Stimulated activated CD8-positive, alpha-beta memory T cell treated with anti-CD3 and anti-CD28 coated beads, Interleukin-7, amount 100 ng/mL, for 24 hours (primary cell): Measurements from ENCODE around the gene TEX14.

Experiments
- DNase-seq: peaks from one replicate; pipeline ENCODE4 v3.0.0-alpha.2; 2020; ENCODE audit warnings: low read depth

The TEX14 gene

DNA sequence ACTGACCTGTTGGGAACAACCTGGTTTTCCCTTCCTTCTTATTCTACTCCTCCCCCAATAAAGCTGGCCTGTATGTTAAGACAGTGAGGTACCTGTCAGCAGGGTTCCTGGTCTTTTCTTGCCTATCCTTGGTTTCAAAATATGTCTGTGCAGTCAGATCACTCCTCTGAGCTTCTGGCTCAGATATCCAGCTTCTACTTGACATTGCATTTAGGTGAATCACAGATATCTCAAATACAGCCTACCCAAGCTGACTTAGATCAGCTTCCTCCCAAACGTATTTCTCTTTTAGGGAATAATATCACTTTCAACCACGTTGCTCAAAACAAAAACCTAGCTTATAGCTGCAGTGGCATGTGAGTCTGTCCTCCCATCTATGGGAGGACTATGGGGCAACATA, 48.7 kb downstream of the TEX14 start:
- no peak for DNase-seq

DNA sequence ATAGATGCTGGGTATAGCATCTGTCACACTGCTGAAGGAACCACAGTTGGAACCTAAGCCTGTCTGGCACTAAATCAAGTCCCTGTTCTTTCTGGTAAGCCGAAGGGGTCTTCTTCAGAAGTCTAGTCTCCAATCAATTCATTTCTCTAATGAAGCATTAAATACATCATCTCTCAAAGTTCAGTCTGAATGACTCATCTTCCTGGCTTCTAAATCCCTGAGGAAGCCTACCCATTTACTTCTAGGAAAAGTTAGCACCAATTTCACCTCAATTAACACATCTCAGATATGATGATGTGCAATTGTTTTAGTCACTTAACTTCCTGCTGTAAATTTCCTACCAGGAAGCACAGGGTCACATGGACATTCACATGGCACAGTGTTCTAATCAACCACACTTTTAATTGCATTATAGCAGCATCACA, 49.9 kb downstream of the TEX14 start:
- no peak for DNase-seq

DNA sequence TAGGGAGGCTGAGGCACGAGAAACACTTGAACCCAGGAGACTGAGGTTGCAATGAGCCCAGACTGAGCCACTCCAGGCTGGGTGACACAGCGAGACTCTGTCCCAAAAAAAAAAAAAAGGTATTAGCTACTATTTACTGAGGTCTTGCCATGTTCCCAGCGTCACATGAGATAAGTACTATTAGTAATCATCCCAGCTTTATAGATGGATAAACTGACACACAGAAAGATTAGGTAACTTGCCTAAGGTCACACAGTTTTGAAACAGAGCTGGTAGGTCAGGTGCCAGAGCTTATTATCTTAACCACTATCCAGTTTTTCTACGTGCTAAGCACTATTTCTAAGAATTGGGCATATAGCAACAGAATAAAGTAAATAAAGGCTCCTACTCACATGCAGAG, 51.6 kb downstream of the TEX14 start:
- DNase-seq = no peak

DNA sequence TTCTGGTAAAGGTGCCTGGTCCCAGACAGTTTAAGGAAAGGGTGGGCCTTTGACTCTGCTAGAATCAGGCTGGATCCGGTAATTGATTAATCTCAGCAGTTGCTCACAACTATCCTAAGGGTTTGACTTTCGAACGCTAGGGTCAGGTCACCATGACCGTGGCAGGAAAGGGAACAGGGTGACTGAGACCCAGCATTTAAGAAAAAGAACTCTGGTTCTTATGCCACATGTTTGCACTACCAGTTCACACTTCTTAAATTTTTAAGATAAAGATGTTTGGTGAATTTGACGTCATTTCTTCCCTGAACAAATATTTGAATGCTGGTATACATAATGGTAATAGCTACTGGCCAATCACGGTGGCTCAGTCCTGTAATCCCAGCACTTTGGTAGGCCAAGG, 52.2 kb downstream of the TEX14 start:
- no peak for DNase-seq

DNA sequence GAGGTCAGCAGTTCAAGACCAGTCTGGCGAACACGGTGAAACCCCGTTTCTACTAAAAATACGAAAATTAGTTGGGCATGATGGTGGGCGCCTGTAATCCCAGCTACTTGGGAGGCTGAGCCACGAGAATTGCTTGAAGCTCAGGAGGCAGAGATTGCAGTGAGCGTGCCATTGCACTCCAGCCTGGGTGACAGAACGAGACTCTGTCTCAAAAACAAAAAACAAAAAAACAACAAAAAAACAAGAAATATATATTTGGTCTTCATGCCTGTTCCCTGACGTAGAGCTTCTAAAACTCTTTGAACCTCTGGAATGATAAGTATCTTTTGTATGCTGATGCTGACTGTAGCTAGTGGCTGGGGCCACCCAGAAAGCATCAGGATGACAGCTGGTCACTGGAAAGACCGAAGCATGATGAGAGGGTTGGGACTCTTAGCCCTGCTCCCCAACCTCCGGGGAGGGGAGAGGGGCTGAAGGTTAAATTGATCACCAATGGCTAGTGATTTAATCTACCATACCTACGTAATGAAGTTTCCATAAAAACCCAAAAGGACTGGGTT, 54.8 kb downstream of the TEX14 start:
- no peak for DNase-seq

DNA sequence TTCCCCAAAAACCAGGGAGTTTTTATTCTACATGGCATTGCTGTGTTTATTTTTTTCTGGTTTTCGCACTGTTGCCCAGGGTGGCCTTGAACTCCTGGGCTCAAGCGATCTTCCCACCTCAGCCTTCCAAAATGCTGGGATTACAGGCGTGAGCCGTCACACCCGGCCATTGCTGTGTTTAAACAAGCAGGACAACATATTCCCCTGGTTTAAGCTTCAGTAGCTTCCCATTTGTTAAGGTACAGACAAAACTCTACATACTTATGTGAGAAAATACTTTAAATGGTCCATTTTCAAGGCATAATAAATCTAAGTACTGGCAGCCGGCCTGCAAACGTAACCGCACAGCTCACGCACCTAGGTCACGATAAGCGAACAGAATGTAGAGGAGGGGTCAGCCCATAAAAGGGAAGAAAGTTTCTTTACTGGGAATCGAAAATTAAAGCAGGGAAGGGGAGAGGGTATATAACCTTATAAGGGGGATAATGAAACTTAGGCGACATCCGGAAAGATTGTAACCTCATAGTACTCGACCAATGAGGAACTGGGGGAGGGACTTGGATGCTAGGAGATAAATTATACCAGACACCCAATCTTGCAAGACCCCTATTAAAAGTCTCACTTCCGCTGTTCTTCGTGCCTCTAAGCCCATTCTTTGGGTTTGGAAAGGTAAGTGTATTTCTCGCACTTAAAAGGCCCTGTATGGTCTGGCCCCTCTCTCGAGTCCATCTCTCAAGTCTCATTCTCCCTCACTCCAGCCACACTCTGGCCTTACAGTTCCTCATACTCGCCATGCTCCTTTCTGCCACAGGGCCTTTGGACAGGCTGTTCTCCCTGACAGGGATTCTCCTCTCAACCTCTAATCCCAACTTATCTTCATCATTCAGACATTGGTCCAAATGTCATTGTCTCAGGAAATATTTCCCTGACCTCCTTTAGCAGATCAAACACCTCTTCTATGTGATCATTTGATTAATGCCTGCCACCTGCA, 59.2 kb downstream of the TEX14 start:
- no peak for DNase-seq

DNA sequence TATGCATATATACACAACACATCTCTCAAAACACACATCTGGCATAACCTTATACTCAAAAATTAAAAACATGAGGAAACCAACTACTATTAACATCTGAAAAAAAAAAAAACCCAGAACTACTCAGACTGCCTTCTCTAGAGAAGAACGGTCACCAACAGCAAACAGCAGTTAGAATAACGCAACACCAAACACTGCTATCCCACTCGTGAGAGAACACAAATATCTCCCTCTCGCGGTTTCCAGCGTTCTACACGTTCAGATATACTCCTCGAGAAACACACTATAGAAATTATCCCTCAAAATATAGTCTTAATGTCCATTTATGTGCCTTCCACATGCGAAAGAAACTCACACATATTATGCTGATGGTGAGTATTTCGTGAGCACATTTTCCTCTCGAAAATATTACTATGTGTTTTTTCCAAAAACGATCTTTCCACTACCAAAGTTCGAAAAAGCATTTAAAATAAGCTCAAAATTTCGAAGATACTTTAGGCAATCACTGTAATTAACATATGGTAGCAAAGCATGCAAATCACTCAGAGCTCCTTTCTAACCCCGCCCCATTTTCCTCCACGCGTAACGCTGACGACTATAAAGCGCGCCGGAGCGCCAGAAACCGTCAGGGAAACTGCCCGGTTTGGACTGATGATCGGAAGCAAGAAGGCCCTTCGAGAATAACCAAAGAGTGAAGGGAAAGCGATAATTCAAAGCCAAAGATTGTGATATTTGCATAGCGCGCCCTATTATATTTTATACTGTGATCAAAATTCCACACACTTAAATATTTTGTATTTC, 60.1 kb downstream of the TEX14 start:
- DNase-seq = peak; percentile 95

DNA sequence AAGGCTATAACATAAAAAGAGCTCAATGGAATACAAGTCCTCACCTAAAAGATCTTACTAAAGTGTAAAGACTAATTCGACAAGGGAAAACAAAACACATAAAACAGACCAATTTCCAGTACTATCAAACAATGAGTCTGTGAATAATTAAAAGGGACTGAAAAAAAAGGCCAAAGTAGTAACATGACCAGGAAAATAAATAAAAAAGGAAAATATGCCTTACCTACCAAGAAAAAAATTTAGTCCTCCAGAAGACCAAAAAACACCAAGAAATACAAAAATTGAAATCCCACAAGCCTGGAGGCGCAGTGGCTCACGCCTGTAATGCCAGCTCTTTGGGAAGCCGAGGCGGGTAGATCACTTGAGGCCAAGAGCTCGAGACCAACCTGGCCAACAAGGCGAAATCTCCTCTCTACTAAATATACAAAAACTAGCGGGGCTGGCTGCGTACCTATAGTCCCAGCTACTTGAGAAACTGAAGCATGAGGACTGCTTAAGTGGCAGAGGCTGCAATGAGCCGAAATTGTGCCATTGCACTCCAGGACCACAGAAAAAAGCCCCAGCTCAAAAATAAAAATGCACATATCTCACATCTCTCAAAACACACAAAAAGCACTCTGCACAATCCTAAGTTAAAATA, 60.8 kb downstream of the TEX14 start:
- no peak for DNase-seq

DNA sequence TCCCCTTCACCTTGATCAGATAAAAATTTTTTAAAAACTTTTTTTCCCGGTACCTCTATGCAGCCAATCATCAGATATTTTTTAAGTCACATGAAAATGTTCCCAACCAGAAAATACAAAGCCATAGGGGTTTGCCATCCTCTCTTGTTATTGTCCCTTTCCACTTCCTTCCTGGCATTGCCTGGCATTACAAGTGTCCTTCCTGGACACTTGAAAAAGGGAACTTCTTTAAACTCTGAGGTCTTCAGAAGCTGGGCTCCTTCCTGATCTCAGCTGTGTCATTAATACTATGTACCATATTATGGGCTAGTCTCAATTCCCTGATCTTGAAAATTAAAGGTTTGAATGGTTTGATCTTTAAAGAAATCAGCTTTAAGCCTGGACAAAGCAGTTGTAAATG, 64.9 kb downstream of the TEX14 start:
- DNase-seq = no peak

DNA sequence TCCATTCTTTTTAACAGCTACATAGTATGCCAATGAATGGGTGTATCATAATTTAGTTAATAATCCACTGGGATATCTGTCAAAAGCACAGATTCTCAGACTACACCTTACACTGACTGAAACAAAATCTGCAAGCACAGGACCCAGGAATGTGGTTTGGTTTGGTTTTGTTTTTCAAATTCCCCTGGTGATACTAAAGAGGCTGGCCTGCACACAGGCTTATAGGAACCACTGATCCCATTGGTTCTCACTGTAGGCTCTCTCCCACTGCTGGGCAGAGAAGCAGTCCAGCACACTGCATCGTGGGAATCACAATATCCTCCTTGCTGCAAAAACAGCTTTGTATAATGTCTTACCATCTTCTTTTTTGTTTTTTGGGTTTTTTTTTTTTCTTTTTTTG, 67.1 kb downstream of the TEX14 start:
- DNase-seq = no peak

DNA sequence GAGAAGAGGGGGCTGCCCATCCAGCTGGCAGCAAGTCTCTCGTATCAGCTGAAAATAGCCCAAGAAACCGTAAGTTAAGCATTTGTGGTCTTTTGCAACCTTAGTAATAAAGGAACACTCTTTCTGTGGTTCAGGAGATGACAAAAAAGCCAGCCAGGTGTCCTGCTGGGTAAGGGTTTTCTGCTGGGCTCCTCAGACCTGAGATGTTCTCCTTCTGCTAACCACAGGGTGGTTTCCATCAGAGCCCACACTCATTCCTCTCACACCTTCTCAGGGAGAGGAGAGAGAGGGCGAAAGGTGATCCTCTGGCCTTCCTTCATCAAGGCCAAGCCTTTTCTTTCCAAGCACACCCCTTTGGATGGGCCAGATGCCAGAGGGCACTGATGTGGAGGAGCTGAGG, 70.7 kb downstream of the TEX14 start:
- no peak for DNase-seq

DNA sequence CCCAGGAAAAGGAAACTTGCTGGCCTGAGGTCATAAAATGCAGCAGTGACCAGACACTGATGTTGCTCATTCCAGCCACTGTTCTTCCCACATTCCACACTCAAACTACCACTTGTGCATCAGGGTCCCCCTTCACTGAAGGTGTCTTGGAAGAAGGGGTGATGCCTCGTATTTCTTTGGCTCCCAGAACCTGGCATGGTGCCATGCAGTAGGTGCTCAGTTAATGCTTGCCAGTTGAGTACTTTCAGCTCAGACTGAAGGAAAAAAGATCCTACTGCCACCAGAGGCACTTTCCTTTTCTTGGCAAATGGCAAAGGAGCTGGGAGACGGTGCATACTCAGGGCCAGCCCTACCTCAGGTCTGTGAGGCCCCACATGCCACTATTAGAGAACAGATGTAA, 73.5 kb downstream of the TEX14 start:
- DNase-seq = no peak

DNA sequence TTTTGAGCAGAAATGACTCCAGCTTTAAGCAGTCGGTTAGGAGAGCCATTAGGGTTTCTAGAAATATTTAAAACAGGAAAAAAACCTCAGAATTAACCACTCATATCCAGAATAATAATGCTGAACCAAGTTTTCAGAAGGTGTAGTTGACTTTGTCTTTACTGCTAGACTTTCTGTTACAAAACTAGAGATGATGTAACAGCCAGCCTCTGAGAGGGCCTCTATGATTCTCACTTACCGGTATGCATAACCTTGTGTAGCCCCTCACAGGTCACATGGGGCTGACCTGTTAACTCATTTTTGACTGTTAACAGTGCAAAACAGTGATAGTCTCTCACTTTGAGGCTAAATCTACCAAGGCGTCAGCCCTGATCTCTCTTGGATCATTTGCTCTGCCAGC, 74.3 kb downstream of the TEX14 start:
- no peak for DNase-seq

DNA sequence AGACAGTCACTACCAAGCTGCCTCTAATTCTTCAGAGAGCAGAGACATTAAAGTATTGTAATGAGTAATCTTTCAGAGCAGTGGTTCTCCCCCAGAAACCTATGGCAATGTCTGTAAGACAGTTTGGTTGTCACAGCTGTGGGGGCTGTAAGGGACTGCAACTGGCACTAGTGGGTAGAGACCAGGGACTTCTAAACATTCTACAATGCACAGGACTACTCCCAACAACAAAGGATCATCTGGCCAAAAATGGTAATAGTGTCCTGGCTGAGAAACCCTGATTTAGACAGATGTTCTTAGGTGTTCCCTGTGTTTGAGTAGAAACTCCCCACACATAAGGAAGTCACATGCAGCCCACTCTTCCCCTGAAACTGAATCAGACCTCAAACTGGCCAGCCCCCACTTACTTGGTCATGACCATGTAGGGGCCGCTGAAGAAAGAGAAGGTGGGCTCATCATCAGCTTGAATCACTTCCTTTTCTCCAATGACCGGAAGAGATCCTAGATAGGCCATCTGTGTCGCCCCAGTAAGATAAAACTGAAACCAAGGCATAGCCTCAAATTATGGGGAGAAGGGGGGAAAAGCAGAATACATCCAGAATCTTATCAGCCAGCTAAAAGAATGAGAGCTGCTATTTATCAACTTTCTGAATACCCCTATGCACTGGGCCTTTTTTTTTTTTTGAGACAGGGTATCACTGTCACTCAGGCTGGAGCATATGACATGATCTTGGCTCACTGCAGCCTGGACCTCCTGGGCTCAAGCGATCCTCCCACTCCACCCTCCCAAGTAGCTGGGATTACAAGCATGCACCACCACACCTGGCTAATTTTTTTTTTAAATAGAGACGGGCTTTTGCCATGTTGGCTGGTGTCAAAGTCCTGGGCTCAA, 75.8 kb downstream of the TEX14 start:
- no peak for DNase-seq

DNA sequence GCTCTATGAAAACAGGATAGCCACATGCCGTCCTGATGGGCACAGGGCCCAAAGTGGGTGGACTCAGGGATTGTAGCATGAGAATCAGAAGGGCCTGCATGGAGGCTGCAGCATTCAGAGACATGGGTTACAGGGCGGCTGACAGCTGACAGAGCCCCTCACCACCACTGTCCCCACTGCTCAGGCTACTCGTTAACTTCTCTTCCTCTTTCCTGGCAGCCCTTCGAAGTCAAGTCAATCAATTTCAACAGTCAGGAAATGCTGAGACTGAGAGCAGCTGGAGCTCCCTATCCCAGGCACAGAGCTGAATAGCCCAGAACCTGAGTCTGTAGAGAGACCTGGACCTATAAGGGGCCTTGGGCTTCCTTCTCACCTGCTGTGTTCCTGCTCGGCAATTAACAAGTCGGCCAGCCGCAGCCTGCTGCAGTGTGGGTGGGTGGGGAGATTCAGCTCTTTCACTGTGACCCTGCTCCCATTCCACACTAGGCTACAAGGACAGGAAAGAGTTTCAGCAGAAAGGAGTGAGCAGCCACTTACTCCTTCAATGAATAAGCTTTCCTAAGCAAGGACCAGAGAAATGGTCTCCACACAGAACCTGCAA, 76.9 kb downstream of the TEX14 start:
- no peak for DNase-seq

DNA sequence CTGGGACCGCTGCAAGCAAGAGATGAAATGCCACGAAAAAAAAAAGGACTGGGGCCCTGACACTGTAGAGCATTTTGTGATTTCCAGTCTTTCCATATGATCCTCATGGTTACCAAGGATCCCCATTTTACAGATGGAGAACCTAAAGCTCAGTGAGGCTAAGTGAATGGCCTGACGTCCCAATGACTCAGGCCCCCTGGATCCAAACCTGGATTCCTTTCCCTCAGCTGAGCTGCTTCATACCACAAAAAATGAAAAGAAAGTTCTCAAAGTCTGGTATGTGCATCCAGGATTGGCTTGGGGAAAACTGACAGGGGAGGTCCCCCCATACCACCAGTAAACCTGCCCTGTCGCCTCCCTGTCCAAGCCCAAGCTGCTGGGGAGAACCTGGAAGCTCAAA, 80.5 kb downstream of the TEX14 start:
- no peak for DNase-seq

DNA sequence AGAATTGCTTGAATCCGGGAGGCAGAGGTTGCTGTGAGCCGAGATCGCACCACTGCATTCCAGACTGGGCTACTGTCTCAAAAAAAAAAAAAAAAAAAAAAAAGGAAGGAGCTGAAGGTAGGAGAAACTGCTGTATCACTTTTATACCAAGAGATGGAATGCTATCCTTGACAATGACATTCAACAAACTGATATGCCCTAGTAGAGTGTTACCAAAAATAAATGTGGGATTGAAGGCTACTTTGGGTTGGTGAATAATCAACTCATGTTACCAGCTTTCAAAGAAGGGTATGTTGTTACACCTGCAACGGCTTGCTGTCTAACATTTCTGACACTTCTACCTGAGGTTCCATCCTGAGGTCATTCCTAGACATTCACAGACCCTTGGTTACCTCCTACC, 84.9 kb downstream of the TEX14 start:
- DNase-seq = no peak

DNA sequence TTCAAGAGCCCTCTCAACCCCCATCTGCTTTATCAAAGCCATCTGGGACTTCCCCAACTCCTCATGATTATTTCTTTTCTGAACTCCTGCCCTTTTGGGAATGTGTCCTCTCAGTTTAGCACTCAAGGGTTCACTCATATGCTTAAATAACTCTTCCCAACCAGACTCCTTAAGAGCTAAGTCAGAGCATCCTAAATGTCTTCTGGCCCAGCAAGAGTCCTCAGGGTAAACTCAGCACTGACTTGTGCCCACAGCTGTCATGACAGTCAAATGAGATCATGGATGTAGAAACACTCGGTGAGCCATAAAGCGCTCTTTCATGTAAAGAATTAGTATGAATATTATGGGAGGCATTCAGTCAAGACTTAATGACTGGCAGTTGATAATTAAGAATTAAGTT, 85.9 kb downstream of the TEX14 start:
- no peak for DNase-seq

DNA sequence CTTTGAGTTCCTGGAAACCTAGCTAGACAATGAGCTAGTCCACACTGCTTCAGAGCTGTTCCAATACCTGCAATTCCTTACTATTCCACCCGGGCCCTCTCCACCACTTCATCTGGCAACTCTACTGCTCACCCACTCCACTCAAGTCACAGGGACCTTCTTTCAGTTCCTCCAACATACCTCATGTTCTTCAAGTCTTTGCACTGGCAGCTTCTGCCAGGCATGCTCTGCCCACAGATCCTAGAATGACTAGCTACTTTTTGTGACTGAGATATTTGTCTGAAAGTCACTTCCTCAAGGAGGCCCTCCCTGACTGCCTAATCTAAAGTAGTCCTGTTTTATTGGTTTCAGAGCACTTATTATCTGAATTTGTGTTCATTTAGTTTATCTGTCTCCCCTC, 86.4 kb downstream of the TEX14 start:
- DNase-seq = no peak

DNA sequence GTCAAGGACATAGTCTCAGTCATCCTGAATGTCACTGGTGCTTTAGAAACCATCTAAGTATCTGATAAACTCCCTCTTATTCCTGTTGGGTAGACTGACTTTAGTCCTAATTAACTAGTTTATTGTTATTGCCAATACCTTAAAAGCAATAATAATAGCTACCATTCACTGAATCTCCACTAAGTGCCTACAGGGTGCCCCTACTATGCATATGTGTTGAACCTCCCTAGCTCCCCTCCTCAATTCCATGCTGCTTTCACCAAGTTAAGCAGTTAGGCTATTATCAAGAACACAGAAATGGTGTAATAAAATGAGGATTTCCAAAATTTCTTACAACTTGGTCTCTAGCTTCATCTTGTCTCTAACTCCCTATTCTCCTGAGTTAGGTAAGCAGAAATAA, 89.9 kb downstream of the TEX14 start:
- DNase-seq = no peak

DNA sequence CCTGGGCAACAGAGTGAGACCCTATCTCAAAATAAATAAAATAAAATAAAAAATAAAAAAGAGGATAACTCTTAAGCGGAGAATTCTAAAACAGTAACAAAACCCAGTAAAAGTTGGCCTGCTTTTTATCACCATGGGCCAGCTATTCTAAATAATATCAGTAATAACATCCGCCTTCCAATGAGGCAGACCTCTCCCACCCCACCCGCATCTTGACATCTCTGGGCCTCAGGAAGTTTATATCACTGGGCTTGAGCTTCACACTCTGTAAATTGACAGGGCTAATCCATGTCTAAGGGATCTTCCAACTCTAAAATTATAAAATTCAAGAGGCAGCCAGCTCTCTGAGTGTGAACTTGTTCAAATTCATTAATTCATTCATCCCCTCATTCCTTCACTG, 94.5 kb downstream of the TEX14 start:
- DNase-seq = no peak
